Neural cell (in vitro differentiated cells): Measurements from ENCODE around the gene PPP2R5E. TPM values are rescaled to one million over a fixed set of nuclear protein-coding genes. Genes with fewer than 3 reads are reported as not detected.

Experiments used
- H2AFZ ChIP-seq: fragments of 200-600, 300-800 bp; sonication (generic), shearing (Covaris generic); 2 replicates; pipeline ENCODE4 v1.6.0; 2014; ENCODE audit warnings: low read depth, mild to moderate bottlenecking, antibody characterized with exemption, low read length, moderate library complexity
- H3F3A ChIP-seq: fragments of 200-600 bp; shearing (Covaris generic); 2 replicates; pipeline ENCODE4 v1.6.1; 2016; ENCODE audit warnings: mild to moderate bottlenecking, moderate library complexity, mixed read lengths, antibody characterized with exemption, low read length; ENCODE audit not compliant: insufficient read depth, poor library complexity, severe bottlenecking
- H3K27ac ChIP-seq: fragments of 200-600, 300-800 bp; sonication (generic), shearing (Covaris generic); 2 replicates; pipeline ENCODE4 v1.5.1; 2014; ENCODE audit warnings: mild to moderate bottlenecking, low read length, moderate library complexity
- H3K27me3 ChIP-seq: fragments of 300-800, 200-600 bp; sonication (generic), shearing (Covaris generic); 2 replicates; pipeline ENCODE4 v1.6.0; 2014; ENCODE audit warnings: mild to moderate bottlenecking, low read depth, low read length, moderate library complexity; ENCODE audit not compliant: insufficient read depth
- H3K36me3 ChIP-seq: fragments of 300-800, 200-600 bp; sonication (generic), shearing (Covaris generic); 2 replicates; pipeline ENCODE4 v1.5.1; 2014; ENCODE audit warnings: mild to moderate bottlenecking, antibody characterized with exemption, low read length, moderate library complexity; ENCODE audit not compliant: insufficient read depth
- H3K4me2 ChIP-seq: fragments of 300-800, 200-600 bp; sonication (generic), shearing (Covaris generic); 2 replicates; pipeline ENCODE4 v1.6.0; 2014; ENCODE audit warnings: mild to moderate bottlenecking, low read length
- H3K4me3 ChIP-seq: fragments of 300-800, 200-600 bp; sonication (generic), shearing (Covaris generic); 2 replicates; pipeline ENCODE4 v1.5.1; 2014; ENCODE audit warnings: mild to moderate bottlenecking, low read length, moderate library complexity
- H3K79me2 ChIP-seq: fragments of 200-600 bp; shearing (Covaris generic); replicated peaks from 2 replicates; pipeline ENCODE4 v1.6.0; 2014; ENCODE audit warnings: mild to moderate bottlenecking, low read length, moderate library complexity; ENCODE audit not compliant: insufficient read depth
- H3K9ac ChIP-seq: fragments of 300-800, 200-600 bp; sonication (generic), shearing (Covaris generic); 2 replicates; pipeline ENCODE4 v1.6.1; 2016; ENCODE audit warnings: mild to moderate bottlenecking, low read length, mixed read lengths
- H3K9me2 ChIP-seq: fragments of 200-600 bp; shearing (Covaris generic); 2 replicates; pipeline ENCODE4 v1.6.1; 2016; ENCODE audit warnings: mild to moderate bottlenecking, low read length, mixed read lengths; ENCODE audit not compliant: insufficient read depth
- H3K9me3 ChIP-seq: fragments of 200-600, 300-800 bp; sonication (generic), shearing (Covaris generic); 2 replicates; pipeline ENCODE4 v1.6.1; 2016; ENCODE audit warnings: mild to moderate bottlenecking, mixed run types, low read length, moderate library complexity, mixed read lengths
- H4K20me1 ChIP-seq: fragments of 200-600 bp; shearing (Covaris generic); 2 replicates; pipeline ENCODE4 v1.6.1; 2016; ENCODE audit warnings: mild to moderate bottlenecking, mixed run types; ENCODE audit not compliant: insufficient read depth
- EP300 ChIP-seq: fragments of 450-650 bp; conservative IDR thresholded peaks from 2 replicates; pipeline ENCODE4 v1.6.1; 2014; ENCODE audit warnings: antibody characterized with exemption, mild to moderate bottlenecking, moderate library complexity; ENCODE audit not compliant: poor library complexity, severe bottlenecking
- EZH2 ChIP-seq: fragments of 200-600, 300-800 bp; shearing (Covaris generic), sonication (generic); IDR thresholded peaks from 2 replicates; pipeline ENCODE4 v1.6.1; 2014; ENCODE audit warnings: antibody characterized with exemption, low read length, borderline replicate concordance, mild to moderate bottlenecking; ENCODE audit not compliant: insufficient read depth, poor library complexity, severe bottlenecking
- MXI1 ChIP-seq: fragments of 450-650 bp; conservative IDR thresholded peaks from 2 replicates; pipeline ENCODE4 v1.6.1; 2014; ENCODE audit warnings: antibody characterized with exemption, mild to moderate bottlenecking; ENCODE audit not compliant: poor library complexity, severe bottlenecking
- POLR2AphosphoS5 ChIP-seq: IDR thresholded peaks from 2 replicates; pipeline ENCODE4 v1.6.1; 2012
- RAD21 ChIP-seq: fragments of 450-650 bp; conservative IDR thresholded peaks from 2 replicates; pipeline ENCODE4 v1.6.1; 2014; ENCODE audit warnings: antibody characterized with exemption, mild to moderate bottlenecking, moderate library complexity
- SMC3 ChIP-seq: fragments of 450-650 bp; conservative IDR thresholded peaks from 2 replicates; pipeline ENCODE4 v1.6.1; 2014; ENCODE audit warnings: antibody characterized with exemption, mild to moderate bottlenecking, moderate library complexity; ENCODE audit not compliant: poor library complexity
- TAF1 ChIP-seq: IDR thresholded peaks from 2 replicates; pipeline ENCODE4 v1.6.1; 2012; ENCODE audit warnings: low read depth
- polyA plus RNA-seq: library from polyadenylated mRNA; depleted of rRNA; stranded (reverse); fragments of >200 nt; gene quantifications from 2 replicates; pipeline ENCODE4 v1.2.3, GENCODE V29; 2014
- TF ChIP-seq, protein P1 (sequence below): IDR thresholded peaks from 2 replicates; pipeline ENCODE4 v1.6.1; 2012; ENCODE audit warnings: borderline replicate concordance
- TF ChIP-seq, protein P2 (sequence below): fragments of 450-650 bp; IDR thresholded peaks from 2 replicates; pipeline ENCODE4 v1.5.1; 2014; ENCODE audit warnings: antibody characterized with exemption, mild to moderate bottlenecking, moderate library complexity; ENCODE audit not compliant: poor library complexity, severe bottlenecking

The PPP2R5E gene
- polyA plus RNA-seq, 1 donor from 2014 or later, result 26.7 TPM

DNA sequence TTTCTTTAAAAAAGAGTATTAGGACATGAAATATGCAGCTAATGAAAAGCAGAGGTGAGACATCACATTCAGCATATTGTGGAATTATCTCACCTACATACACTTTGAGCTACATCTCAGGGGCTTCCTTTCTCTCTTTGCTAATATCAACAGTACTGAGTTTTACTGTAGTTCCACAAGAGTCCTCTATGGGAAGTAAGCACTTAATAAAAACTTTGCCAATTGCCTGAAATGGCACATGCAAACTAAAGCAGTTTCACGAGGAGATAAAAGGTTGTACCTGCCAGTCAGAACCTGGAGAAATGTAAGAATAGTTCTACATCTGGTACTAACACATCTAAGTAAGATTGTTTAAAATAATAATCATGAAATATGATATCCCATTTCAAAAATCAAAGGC is 150.9 kb downstream of the PPP2R5E start:
- Histone ChIP-seq H4K20me1 (no peaks in the 10 kb centered on the region), H3K9ac (no peak overlapping the region), H3K9me3 (no peaks in the 10 kb centered on the region), H3K36me3 (no peaks in the 10 kb centered on the region), H3K9me2 (no peaks in the 10 kb centered on the region), H3K27me3 (no peaks in the 10 kb centered on the region), H3K4me2 (no peak overlapping the region), H3K4me3 (no peak overlapping the region), H2AFZ (no peak overlapping the region), H3K79me2 (no peaks in the 10 kb centered on the region), H3K27ac (no peak overlapping the region), H3F3A (no peaks in the 10 kb centered on the region)
- TF ChIP-seq TAF1 (no peak), MXI1 (no peak), EZH2 (no peak), EP300 (no peak), SMC3 (no peak), RAD21 (no peak), POLR2AphosphoS5 (no peak)
- TF ChIP-seq, protein P1, sequence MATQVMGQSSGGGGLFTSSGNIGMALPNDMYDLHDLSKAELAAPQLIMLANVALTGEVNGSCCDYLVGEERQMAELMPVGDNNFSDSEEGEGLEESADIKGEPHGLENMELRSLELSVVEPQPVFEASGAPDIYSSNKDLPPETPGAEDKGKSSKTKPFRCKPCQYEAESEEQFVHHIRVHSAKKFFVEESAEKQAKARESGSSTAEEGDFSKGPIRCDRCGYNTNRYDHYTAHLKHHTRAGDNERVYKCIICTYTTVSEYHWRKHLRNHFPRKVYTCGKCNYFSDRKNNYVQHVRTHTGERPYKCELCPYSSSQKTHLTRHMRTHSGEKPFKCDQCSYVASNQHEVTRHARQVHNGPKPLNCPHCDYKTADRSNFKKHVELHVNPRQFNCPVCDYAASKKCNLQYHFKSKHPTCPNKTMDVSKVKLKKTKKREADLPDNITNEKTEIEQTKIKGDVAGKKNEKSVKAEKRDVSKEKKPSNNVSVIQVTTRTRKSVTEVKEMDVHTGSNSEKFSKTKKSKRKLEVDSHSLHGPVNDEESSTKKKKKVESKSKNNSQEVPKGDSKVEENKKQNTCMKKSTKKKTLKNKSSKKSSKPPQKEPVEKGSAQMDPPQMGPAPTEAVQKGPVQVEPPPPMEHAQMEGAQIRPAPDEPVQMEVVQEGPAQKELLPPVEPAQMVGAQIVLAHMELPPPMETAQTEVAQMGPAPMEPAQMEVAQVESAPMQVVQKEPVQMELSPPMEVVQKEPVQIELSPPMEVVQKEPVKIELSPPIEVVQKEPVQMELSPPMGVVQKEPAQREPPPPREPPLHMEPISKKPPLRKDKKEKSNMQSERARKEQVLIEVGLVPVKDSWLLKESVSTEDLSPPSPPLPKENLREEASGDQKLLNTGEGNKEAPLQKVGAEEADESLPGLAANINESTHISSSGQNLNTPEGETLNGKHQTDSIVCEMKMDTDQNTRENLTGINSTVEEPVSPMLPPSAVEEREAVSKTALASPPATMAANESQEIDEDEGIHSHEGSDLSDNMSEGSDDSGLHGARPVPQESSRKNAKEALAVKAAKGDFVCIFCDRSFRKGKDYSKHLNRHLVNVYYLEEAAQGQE, result no peak
- TF ChIP-seq, protein P2, sequence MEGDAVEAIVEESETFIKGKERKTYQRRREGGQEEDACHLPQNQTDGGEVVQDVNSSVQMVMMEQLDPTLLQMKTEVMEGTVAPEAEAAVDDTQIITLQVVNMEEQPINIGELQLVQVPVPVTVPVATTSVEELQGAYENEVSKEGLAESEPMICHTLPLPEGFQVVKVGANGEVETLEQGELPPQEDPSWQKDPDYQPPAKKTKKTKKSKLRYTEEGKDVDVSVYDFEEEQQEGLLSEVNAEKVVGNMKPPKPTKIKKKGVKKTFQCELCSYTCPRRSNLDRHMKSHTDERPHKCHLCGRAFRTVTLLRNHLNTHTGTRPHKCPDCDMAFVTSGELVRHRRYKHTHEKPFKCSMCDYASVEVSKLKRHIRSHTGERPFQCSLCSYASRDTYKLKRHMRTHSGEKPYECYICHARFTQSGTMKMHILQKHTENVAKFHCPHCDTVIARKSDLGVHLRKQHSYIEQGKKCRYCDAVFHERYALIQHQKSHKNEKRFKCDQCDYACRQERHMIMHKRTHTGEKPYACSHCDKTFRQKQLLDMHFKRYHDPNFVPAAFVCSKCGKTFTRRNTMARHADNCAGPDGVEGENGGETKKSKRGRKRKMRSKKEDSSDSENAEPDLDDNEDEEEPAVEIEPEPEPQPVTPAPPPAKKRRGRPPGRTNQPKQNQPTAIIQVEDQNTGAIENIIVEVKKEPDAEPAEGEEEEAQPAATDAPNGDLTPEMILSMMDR, result no peak

DNA sequence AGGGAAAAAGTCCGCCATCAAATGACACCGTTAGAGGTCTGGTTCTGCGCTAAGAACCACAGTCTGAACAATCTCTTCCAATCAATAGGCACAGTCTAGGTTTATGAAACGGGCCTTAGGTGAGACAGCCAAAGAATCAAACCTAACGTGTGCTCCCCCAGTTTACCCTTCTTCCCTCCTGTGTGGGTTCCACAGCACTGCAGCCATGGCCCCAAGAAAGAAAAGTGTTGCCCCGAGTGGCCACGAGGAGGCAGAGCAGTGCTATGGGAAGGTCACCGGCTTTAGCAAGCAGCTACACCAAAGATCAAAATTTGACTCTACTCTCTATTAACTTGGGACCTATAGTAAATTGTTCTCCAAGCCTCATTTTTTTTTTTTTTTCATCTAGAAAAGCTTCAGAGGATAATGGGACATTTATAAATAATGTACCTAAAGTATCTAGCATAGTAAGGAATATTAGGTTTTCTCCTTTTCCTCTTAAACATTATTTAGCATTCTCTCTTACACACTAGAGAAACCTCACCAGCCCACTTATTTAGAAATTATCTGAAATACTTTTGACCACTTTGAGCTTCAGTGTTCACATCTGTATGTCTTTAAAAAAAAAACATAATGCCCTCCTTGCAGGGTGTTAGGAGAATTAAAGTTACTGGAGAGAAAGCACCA is 154.3 kb downstream of the PPP2R5E start:
- H3K4me2 ChIP-seq, result no peak overlapping the region
- H3K9me2 ChIP-seq, result no peaks in the 10 kb centered on the region
- TF ChIP-seq, protein P1, result no peak
- TF ChIP-seq RAD21, result peak; percentile 71
- no peak for TF ChIP-seq EZH2
- peak; percentile 74 for TF ChIP-seq SMC3
- TF ChIP-seq POLR2AphosphoS5, result no peak
- TF ChIP-seq MXI1, result no peak
- TF ChIP-seq, protein P2, result peak; percentile 71
- TF ChIP-seq TAF1, result no peak
- no peak for TF ChIP-seq EP300
- no peaks in the 10 kb centered on the region for H3K9me3 ChIP-seq
- H3K4me3 ChIP-seq, result no peak overlapping the region
- H3F3A ChIP-seq, result no peaks in the 10 kb centered on the region
- H3K9ac ChIP-seq, result no peak overlapping the region
- no peak overlapping the region for H2AFZ ChIP-seq
- no peaks in the 10 kb centered on the region for H4K20me1 ChIP-seq
- no peaks in the 10 kb centered on the region for H3K36me3 ChIP-seq
- no peaks in the 10 kb centered on the region for H3K27me3 ChIP-seq
- H3K79me2 ChIP-seq, result no peaks in the 10 kb centered on the region
- H3K27ac ChIP-seq, result no peak overlapping the region
